Measurements from ENCODE around the gene COX6B2. TPM values are rescaled to one million over a fixed set of nuclear protein-coding genes. Genes with fewer than 3 reads are reported as not detected.
A peak's percentile ranks its signal among the peaks of the same experiment; 100 is the strongest.

COX6B2 gene
- total RNA-seq, 1 donor from 2014 or later = 0.29 TPM

DNA sequence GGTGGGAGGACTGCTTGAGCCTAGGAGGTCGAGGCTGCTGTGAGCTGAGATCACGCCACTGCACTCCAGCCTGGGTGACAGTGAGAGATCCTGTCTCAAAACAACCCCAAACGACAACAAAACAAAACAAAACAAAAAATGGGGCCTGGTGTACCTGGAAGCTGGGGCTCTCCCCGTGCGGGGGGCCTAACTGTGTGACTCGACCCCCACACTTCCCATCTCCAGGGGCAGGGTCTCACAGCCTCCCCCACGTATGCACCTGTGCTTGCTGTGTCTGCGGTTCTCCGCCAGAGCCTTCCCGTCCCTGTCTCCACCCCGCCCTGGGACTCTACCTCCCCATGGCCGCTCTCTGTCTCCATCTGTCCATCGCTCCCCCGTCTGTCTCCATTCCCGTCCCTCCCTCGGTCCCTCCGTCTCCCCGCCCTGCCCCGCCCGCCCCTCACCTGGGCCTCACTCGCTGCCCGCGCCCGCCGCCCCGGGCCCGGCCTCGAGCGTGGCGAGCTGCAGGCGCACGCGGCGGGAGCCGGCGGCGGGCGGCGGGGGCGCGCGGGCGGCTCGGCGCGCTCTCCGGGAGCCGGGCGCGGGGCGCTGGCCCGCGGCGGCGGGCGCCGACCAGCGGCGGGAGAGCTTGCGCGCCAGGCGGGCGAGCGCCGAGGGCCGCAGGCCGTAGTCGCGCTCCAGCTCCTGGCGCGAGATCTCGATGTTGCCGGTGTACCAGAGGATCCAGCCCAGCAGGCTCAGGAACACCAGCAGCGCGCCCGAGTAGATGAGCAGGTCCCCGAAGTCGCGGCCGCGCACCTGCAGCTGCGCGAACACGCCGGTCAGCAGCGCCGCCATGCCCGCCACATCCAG is 29.0 kb upstream of the COX6B2 start:
- H3K27me3 ChIP-seq (ENCODE audit: control insufficient read depth, insufficient read depth, low read length) = no peaks in the 10 kb centered on the region
- H3K36me3 ChIP-seq (ENCODE audit: control insufficient read depth, insufficient read depth, low read length) = no peaks in the 10 kb centered on the region
- no peak for TF ChIP-seq CTCF (IDR thresholded peaks at IDR 0.05; ENCODE audit: insufficient read depth, low read length, poor library complexity, severe bottlenecking)
- DNase-seq (ENCODE audit: low read depth) = no peak
- peak overlapping the region; percentile 40 for H3K4me3 ChIP-seq (ENCODE audit: low read depth, low read length)

DNA sequence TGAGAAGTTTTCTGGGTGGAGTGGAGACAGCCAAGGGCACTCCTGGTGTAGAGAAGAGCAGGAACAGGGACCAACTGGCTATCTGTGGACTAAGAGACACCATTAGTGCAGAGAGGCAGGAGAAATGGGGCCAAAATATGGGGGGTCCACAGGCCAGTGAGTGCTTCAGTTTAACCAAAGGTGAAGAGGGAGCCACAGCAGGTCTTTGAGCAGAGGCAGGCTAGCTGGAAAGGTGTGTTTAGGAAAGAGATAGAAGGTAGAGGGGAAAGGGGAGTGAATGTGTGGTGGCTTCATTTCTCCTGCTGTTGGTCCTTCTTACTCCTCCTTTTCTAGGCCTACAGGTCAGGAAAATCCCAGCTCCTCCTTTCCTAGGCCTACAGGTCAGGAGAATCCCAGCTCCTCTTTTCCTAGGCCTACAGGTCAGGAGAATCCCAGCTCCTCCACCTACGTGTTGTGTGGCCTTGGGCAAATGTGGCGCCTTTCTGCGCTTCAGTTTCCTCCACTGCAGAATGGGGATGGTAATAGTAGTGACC is 28.1 kb upstream of the COX6B2 start:
- TF ChIP-seq CTCF (IDR thresholded peaks at IDR 0.05; ENCODE audit: insufficient read depth, low read length, poor library complexity, severe bottlenecking) = no peak
- no peak for DNase-seq (ENCODE audit: low read depth)

GRCh38 chr19:55382013-55382412 is 27.5 kb upstream of the COX6B2 start:
- peaks cover 7% of the 10 kb centered on the region for H3K27me3 ChIP-seq (ENCODE audit: control insufficient read depth, insufficient read depth, low read length)
- no peak for TF ChIP-seq CTCF (IDR thresholded peaks at IDR 0.05; ENCODE audit: insufficient read depth, low read length, poor library complexity, severe bottlenecking)
- no peak overlapping the region for H3K4me3 ChIP-seq (ENCODE audit: low read depth, low read length)
- no peaks in the 10 kb centered on the region for H3K36me3 ChIP-seq (ENCODE audit: control insufficient read depth, insufficient read depth, low read length)
- DNase-seq (ENCODE audit: low read depth) = no peak

More for the DNA sequence above, 28.1 kb upstream of the COX6B2 start:
- no peaks in the 10 kb centered on the region for H3K36me3 ChIP-seq (ENCODE audit: control insufficient read depth, insufficient read depth, low read length)
- H3K4me3 ChIP-seq (ENCODE audit: low read depth, low read length) = no peak overlapping the region
- peaks cover 5% of the 10 kb centered on the region for H3K27me3 ChIP-seq (ENCODE audit: control insufficient read depth, insufficient read depth, low read length)

DNA sequence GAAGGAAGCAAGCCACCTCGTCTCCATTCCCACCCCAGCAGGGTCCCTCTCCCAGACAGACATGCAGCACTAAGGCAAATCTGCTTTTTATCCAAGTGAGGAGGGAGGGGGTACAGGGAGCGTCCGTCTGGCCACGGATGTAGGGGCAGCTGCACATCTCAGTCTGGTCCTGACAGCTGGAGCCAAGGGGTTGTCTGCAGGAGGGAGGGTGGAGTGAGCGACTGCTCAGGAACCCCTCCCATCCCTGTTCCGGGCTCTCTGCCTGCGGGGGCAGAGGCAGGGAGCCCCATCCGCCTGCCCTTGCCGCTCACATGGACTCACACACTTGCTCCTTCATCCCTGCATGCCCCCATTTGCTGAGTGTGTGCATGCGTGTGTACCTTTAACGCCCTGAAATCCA is 24.7 kb upstream of the COX6B2 start:
- TF ChIP-seq CTCF (IDR thresholded peaks at IDR 0.05; ENCODE audit: insufficient read depth, low read length, poor library complexity, severe bottlenecking) = no peak
- DNase-seq (ENCODE audit: low read depth) = no peak
- no peak overlapping the region for H3K4me3 ChIP-seq (ENCODE audit: low read depth, low read length)
- H3K27me3 ChIP-seq (ENCODE audit: control insufficient read depth, insufficient read depth, low read length) = peaks cover 7% of the 10 kb centered on the region
- H3K36me3 ChIP-seq (ENCODE audit: control insufficient read depth, insufficient read depth, low read length) = no peaks in the 10 kb centered on the region

GRCh38 chr19:55377356-55378131 is 23.0 kb upstream of the COX6B2 start:
- TF ChIP-seq CTCF (IDR thresholded peaks at IDR 0.05; ENCODE audit: insufficient read depth, low read length, poor library complexity, severe bottlenecking) = no peak
- Histone ChIP-seq H3K36me3 (ENCODE audit: control insufficient read depth, insufficient read depth, low read length) (no peaks in the 10 kb centered on the region), H3K27me3 (ENCODE audit: control insufficient read depth, insufficient read depth, low read length) (peaks cover 7% of the 10 kb centered on the region)

More at GRCh38 chr19:55377356-55378131, 23.0 kb upstream of the COX6B2 start:
- H3K4me3 ChIP-seq (ENCODE audit: low read depth, low read length) = no peak overlapping the region
- DNase-seq (ENCODE audit: low read depth) = no peak

Measured in kidney epithelial cell (primary cell).